AG20443 (cell line): ENCODE results near the gene NTRK2.

Experiments used
- DNase-seq: peaks from one replicate; pipeline ENCODE4 v3.0.0; 2012; ENCODE audit warnings: low spot score, mixed read lengths

The NTRK2 gene

DNA sequence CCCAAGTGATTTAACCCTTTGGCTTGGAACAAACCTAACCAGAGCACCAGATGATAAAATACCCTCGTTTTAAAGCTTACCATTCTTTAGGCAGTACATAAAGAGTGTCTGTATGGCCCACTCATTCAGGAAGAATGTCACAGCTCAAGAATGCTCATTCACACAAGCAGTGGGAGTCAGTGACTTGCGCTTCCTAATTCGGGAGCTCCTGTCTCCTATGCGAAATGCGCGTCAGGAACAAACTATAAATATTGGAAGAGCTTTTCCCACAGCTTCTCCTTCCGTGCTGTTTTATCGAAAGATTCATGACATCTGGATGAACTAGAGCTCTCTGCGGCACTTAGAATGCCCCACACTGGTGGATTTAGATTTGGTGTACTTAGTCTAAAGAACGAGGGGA lies 66.6 kb downstream of the NTRK2 start:
- no peak for DNase-seq

DNA sequence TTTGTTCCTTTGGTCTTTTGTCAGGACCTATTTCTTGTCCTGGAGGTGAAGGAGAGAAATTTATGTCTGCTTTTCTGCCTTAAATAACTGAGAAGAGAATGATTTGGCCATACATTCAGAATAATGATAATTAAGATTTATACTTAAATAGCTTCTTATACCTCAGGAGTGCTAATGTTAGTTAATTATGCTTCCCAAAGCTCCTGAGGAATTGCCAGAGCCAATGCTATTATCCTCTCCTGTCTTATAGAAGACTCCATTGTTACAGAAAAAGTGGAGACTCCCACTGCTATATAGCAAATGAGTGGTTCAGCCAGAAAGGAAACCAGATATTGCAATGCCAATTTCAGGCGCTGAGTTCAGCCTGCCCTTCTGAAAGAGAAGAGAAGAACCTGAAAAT lies 67.0 kb downstream of the NTRK2 start:
- DNase-seq: no peak

GRCh38 chr9:84738353-84738752 lies 68.8 kb downstream of the NTRK2 start:
- no peak for DNase-seq

DNA sequence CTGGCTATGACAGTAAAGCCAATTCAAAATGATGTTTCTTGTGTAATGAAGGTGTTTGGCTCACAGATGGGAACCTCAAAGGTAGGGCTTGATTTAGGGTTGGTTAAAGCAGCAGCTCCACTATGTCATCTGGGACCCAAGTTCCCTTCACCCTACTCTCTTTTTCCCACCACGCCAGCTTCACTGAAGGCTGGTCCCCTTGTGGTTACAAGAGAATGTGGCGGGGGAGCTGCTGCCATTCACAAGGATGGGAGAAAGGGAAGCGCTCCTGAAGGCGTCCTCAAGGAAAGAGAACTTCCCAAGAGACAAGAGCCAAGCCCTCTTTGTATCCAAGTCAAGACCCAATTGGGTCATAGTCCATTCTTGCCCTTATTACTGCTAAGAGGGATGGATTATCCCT lies 72.7 kb downstream of the NTRK2 start:
- no peak for DNase-seq

GRCh38 chr9:84744195-84744594 lies 74.7 kb downstream of the NTRK2 start:
- no peak for DNase-seq

- DNase-seq: no peak
These were observed 75.2 kb downstream of the NTRK2 start for GRCh38 chr9:84744726-84745125.

DNA sequence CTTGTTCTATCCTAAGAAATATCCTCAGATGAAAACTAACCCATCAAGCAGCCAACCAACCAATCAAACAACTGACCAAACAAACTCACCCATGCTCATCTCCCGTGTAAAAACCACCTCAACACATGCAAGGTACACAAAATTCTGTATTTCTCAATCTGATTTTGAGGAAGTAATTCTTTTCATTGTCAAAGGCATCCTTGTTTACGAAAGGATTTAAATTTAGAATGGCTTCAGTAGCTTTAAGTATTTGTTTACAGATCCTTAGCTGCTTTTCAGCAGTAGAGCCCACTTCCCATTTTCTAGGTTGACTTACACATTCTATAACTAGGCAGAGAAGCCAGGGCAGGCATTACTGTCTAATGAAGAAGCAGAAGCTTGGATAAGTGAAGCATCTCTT lies 78.6 kb downstream of the NTRK2 start:
- no peak for DNase-seq

DNA sequence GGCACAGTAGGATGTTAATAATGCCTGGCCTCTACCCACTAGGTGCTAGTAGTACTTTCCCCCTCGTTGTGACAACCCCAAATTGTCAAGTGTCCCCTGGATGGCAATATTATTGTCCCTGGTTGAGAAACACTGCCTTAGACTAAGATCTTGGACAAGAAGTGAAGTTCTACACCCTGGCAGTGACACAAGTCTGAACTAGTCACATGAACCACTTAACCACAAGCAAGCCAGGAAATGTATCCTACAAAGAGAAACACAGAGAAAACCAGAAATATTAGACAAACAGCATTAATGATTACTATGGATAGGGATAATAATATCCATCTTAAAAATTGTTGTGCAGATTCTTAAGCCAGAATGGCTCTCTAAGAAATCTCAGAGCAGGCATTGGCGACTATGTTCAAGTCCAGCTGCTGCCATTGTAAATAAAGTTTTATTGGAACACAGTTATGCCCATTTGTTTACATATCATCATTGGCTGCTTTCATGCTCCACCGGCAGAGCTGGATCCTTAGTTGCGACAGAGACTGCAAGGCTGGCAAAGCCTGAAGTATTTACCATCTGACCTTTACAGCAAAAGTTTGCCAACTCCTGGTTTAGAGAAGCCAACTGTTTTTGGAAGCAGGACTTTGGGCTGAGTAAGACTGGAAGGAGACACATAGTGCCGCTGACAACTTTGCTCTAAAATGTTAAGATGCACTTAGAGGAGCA lies 80.8 kb downstream of the NTRK2 start:
- DNase-seq: no peak

- DNase-seq: no peak
These were observed 82.4 kb downstream of the NTRK2 start for GRCh38 chr9:84751921-84752320.

GRCh38 chr9:84754461-84754860 lies 84.9 kb downstream of the NTRK2 start:
- no peak for DNase-seq

DNA sequence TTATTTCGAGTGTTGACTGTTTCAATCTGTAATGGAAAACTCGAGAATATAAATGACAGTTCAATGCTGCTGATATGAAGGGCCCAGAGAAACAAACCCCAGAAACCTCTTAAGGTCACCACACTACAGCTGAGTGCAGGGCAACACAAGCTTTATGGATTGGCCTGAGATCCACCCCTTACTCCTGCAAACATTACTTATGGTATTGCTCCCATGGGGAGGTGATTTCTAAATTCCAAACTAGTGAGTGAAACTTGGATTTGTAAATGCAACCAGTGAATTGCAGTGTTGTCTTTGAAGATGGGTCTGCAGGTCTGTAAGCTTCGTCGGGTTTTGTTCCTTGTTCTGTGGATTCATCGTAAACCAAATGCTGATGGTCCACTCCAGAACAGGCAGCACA lies 85.4 kb downstream of the NTRK2 start:
- no peak for DNase-seq

GRCh38 chr9:84755380-84755779 lies 85.9 kb downstream of the NTRK2 start:
- DNase-seq: no peak

GRCh38 chr9:84756171-84756570 lies 86.6 kb downstream of the NTRK2 start:
- no peak for DNase-seq

DNA sequence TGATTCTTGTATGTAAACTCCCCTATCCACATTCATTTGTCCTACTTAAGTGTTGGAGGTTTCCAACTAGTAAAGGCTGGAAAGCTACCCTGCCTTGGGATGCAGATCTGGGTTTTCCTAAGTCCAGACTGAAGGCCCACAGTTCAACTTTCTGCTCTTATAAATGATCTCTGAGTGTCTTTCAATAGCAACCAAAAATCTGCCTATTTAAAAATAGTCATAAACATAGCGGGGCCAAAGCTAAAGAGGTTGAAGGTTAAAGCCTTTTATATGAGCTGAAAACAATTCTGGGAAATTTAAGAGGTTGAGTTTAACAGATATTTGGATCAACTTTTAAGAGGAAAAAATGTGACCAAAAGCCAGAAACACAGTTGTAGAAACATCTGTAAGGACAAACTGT lies 87.2 kb downstream of the NTRK2 start:
- no peak for DNase-seq

DNA sequence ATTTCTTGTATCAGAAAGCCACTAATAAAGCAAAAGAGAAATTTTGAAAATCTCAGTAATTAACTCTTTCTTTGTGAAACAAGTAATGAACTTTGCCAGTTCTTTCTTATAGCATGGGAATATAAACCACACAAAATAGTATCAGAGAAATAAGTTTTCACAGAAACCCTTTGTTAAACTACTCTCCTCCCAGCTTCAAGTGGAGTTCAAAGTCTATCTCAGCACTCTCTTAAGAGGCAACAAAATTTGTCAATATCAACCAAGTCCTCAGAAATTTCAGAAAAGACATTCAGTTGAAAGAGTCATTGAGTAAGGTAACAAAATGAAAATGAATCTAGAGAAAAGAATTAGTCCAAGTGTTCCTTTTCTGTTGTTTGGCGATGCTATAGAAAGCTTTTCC lies 89.3 kb downstream of the NTRK2 start:
- no peak for DNase-seq

GRCh38 chr9:84759300-84759750 lies 89.8 kb downstream of the NTRK2 start:
- no peak for DNase-seq

GRCh38 chr9:84759804-84760203 lies 90.3 kb downstream of the NTRK2 start:
- DNase-seq: no peak

- DNase-seq: no peak
These were observed 91.7 kb downstream of the NTRK2 start for GRCh38 chr9:84761137-84761808.

GRCh38 chr9:84772511-84772910 lies 103.0 kb downstream of the NTRK2 start:
- no peak for DNase-seq

DNA sequence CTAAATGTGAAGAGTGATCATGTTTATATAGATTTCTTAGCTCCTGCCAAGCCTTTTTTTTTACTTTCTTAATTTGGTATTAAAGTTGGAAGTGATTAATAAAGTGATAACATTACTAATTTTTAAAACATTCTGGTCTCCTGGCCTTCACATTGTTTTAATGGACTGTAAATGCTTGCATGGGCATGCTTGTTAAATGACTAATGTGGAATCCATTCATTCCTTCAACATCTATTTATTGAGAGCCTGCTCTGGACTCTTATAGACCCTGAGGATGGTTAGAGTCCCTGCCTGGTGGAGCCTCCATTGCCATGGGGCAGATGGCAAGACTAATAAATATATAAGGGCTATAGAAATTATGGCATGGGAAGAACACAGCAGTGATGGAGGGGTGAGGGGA lies 103.5 kb downstream of the NTRK2 start:
- DNase-seq: peak; percentile 48

DNA sequence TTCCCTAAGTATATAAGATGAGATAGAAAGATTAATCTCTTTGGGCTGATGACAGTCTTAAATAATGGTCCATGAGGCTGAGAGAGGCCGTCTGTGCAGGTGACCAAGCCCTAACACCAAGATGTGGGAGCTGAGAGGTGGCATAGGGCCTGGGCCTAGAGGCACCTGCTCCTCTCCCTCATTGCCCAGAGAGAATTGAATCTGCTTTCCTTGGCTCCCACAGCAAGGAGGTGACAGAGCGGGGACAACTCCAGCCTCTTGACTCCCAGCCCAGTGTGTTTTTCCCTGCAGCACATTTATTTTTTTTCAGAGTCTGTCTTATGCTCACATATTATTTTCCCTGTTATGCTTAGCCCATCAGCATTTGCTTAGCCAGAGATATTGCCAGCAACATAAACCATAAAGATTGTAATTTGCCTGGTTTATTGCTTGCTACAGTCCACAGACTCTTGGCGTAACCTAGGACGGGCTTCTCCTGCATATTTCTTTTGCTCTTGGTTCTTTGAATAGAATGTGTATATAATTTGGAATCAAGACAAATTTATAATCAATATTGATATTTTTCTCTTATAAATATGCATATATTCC lies 105.6 kb downstream of the NTRK2 start:
- DNase-seq: no peak

DNA sequence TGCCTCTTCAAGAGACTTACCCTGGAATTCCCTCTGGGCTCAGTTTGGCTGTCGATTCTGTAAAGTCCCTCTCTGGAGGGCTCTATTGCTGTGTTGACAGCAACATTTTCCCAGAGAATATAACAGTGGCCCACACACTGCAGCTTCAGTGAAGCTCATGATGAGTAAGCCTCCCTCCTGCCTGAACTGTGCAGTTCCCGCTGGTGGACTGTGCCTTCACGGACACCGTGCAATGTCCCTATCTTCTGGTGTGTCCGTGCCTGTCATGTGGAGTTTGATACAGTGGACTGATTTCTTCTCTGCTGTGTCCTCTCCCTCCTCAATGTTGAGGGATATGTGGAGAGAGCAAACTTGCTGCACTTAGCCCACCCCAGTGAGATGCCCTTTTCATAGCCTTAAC lies 109.0 kb downstream of the NTRK2 start:
- peak; percentile 16 for DNase-seq

GRCh38 chr9:84779883-84780282 lies 110.4 kb downstream of the NTRK2 start:
- DNase-seq: no peak

GRCh38 chr9:84780385-84780784 lies 110.9 kb downstream of the NTRK2 start:
- DNase-seq: no peak
